ENCODE measurements around the gene CFD.
"Not testable (repeated sequence)": the region's sequence is repeated elsewhere in the genome, so short reads cannot be mapped to it uniquely, and the experiment has no call there.

Gene CFD

GRCh38 chr19:871446-872265 lies 12.2 kb downstream of the CFD start:
- DNase-seq (ENCODE audit: low read depth in 2 of 2): no peak

- peak in 1 of 2 donors; percentile 63 for DNase-seq (ENCODE audit: low read depth in 2 of 2)
These were observed 12.9 kb downstream of the CFD start for GRCh38 chr19:872266-872951.

- peak in 1 of 2 donors; percentile 49 for DNase-seq (ENCODE audit: low read depth in 2 of 2)
These were observed 13.6 kb downstream of the CFD start for GRCh38 chr19:873084-873483.

- no peak for DNase-seq (ENCODE audit: low read depth in 2 of 2)
These were observed 14.1 kb downstream of the CFD start for GRCh38 chr19:873561-874041.

GRCh38 chr19:875265-875879 lies 15.9 kb downstream of the CFD start:
- DNase-seq (ENCODE audit: low read depth in 2 of 2): no peak

GRCh38 chr19:876089-876488 lies 16.6 kb downstream of the CFD start:
- no peak for DNase-seq (ENCODE audit: low read depth in 2 of 2)

- DNase-seq (ENCODE audit: low read depth in 2 of 2): no peak
These were observed 17.4 kb downstream of the CFD start for GRCh38 chr19:876780-877314.

GRCh38 chr19:877992-878660 lies 18.7 kb downstream of the CFD start:
- DNase-seq (ENCODE audit: low read depth in 2 of 2): not testable (repeated sequence)

GRCh38 chr19:878751-879561 lies 19.5 kb downstream of the CFD start:
- not testable (repeated sequence) for DNase-seq (ENCODE audit: low read depth in 2 of 2)

- DNase-seq (ENCODE audit: low read depth in 2 of 2): no peak
These were observed 20.4 kb downstream of the CFD start for GRCh38 chr19:879711-880438.

- DNase-seq (ENCODE audit: low read depth in 2 of 2): no peak
These were observed 22.1 kb downstream of the CFD start for GRCh38 chr19:881385-882071.

GRCh38 chr19:882871-883497 lies 23.5 kb downstream of the CFD start:
- DNase-seq (ENCODE audit: low read depth in 2 of 2): no peak

GRCh38 chr19:883661-884211 lies 24.3 kb downstream of the CFD start:
- DNase-seq (ENCODE audit: low read depth in 2 of 2): no peak

- no peak for DNase-seq (ENCODE audit: low read depth in 2 of 2)
These were observed 25.2 kb downstream of the CFD start for GRCh38 chr19:884420-885211.

- DNase-seq (ENCODE audit: low read depth in 2 of 2): no peak
These were observed 26.2 kb downstream of the CFD start for GRCh38 chr19:885536-886224.

- no peak for DNase-seq (ENCODE audit: low read depth in 2 of 2)
These were observed 27.6 kb downstream of the CFD start for GRCh38 chr19:887072-887471.

GRCh38 chr19:887599-887998 lies 28.1 kb downstream of the CFD start:
- DNase-seq (ENCODE audit: low read depth in 2 of 2): no peak

All from stimulated activated CD8-positive, alpha-beta memory T cell treated with anti-CD3 and anti-CD28 coated beads, Interleukin-15, amount 100 ng/mL, for 4 hours (primary cell).